Hepatocyte (in vitro differentiated cells): ENCODE data around the gene AFF2. TPM values are rescaled to one million over a fixed set of nuclear protein-coding genes. Genes with fewer than 3 reads are reported as not detected.

Source experiments
- DNase-seq: peaks from one replicate; pipeline ENCODE4 v3.0.0-alpha.2; 2016; ENCODE audit warnings: low spot score
- H2AFZ ChIP-seq: fragments of 200-600 bp; sonication (generic); 2 replicates; pipeline ENCODE4 v1.6.0; 2016; ENCODE audit warnings: antibody characterized with exemption, mild to moderate bottlenecking
- H3K27ac ChIP-seq: fragments of 200-600 bp; sonication (generic); 2 replicates; pipeline ENCODE4 v1.5.1; 2016; ENCODE audit warnings: mild to moderate bottlenecking
- H3K27me3 ChIP-seq: fragments of 200-600 bp; sonication (generic); 2 replicates; pipeline ENCODE4 v1.6.1; 2016
- H3K36me3 ChIP-seq: fragments of 200-600 bp; sonication (generic); replicated peaks from 2 replicates; pipeline ENCODE4 v1.5.1; 2016; ENCODE audit warnings: low read depth; ENCODE audit not compliant: insufficient read depth
- H3K4me1 ChIP-seq: fragments of 200-600 bp; sonication (generic); 2 replicates; pipeline ENCODE4 v1.5.1; 2016; ENCODE audit warnings: mild to moderate bottlenecking, moderate library complexity; ENCODE audit not compliant: insufficient read depth
- H3K4me2 ChIP-seq: fragments of 200-600 bp; sonication (generic); 2 replicates; pipeline ENCODE4 v1.6.0; 2016
- H3K4me3 ChIP-seq: fragments of 200-600 bp; sonication (generic); 2 replicates; pipeline ENCODE4 v1.5.1; 2016; ENCODE audit warnings: mild to moderate bottlenecking
- H3K79me2 ChIP-seq: fragments of 200-600 bp; sonication (generic); 2 replicates; pipeline ENCODE4 v1.6.0; 2017; ENCODE audit warnings: mild to moderate bottlenecking
- H3K9me2 ChIP-seq: fragments of 200-600 bp; sonication (generic); replicated peaks from 2 replicates; pipeline ENCODE4 v1.6.0; 2017; ENCODE audit warnings: mild to moderate bottlenecking; ENCODE audit not compliant: insufficient read depth
- H3K9me3 ChIP-seq: fragments of 200-600 bp; sonication (generic); 2 replicates; pipeline ENCODE4 v1.5.1; 2016; ENCODE audit warnings: low read depth, mild to moderate bottlenecking
- H4K20me1 ChIP-seq: fragments of 200-600 bp; sonication (generic); 2 replicates; pipeline ENCODE4 v1.6.0; 2016; ENCODE audit warnings: mild to moderate bottlenecking; ENCODE audit not compliant: insufficient read depth, poor library complexity, severe bottlenecking
- EZH2 ChIP-seq: fragments of 200-600 bp; sonication (generic); IDR thresholded peaks from 2 replicates; pipeline ENCODE4 v1.6.1; 2016; ENCODE audit warnings: antibody characterized with exemption, mild to moderate bottlenecking, borderline replicate concordance
- EZH2phosphoT487 ChIP-seq: fragments of 200-600 bp; sonication (generic); IDR thresholded peaks from one replicate; pipeline ENCODE4 v1.6.1; 2018; ENCODE audit warnings: antibody characterized with exemption, mild to moderate bottlenecking, low read depth, moderate library complexity; ENCODE audit not compliant: unreplicated experiment, severe bottlenecking
- WGBS: methylation state at CpG from one replicate; pipeline ENCODE4 v1.1.6; 2016; ENCODE audit warnings: low lambda C conversion rate; ENCODE audit errors: missing lambda C conversion rate; 5-methylcytosine and 5-hydroxymethylcytosine counted together
- polyA plus RNA-seq: library from polyadenylated mRNA; unstranded; fragments of >200 nt; fragmentation: Nextera tagmentation; extraction: Ambion mirVana; gene quantifications from 2 replicates; pipeline ENCODE4 v1.2.1, GENCODE V29; 2016
- total RNA-seq: library from RNA; depleted of rRNA; stranded (reverse); fragments of >200 nt; gene quantifications from 2 replicates; pipeline ENCODE4 v1.2.3, GENCODE V29; 2014
- TF ChIP-seq, protein P1 (sequence below): fragments of 200-600 bp; sonication (generic); IDR thresholded peaks from 2 replicates; pipeline ENCODE4 v1.5.1; 2016; ENCODE audit warnings: antibody characterized with exemption, mild to moderate bottlenecking; ENCODE audit not compliant: poor library complexity

Gene AFF2
- total and polyA plus RNA-seq, 2 experiments from 2014 or later, result 2.1 to 6.5 TPM

GRCh38 chrX:148784856-148785255, 284.4 kb downstream of the AFF2 start:
- no peak overlapping the region for H3K27ac ChIP-seq
- H3K4me2 ChIP-seq, result no peak overlapping the region
- no peaks in the 10 kb centered on the region for H3K9me2 ChIP-seq
- no peaks in the 10 kb centered on the region for H3K4me1 ChIP-seq
- H2AFZ ChIP-seq, result no peak overlapping the region
- no peaks in the 10 kb centered on the region for H3K79me2 ChIP-seq
- no peak overlapping the region for H3K4me3 ChIP-seq
- H4K20me1 ChIP-seq, result no peaks in the 10 kb centered on the region
- H3K9me3 ChIP-seq, result no peaks in the 10 kb centered on the region
- no peak for TF ChIP-seq EZH2
- TF ChIP-seq, protein P1, sequence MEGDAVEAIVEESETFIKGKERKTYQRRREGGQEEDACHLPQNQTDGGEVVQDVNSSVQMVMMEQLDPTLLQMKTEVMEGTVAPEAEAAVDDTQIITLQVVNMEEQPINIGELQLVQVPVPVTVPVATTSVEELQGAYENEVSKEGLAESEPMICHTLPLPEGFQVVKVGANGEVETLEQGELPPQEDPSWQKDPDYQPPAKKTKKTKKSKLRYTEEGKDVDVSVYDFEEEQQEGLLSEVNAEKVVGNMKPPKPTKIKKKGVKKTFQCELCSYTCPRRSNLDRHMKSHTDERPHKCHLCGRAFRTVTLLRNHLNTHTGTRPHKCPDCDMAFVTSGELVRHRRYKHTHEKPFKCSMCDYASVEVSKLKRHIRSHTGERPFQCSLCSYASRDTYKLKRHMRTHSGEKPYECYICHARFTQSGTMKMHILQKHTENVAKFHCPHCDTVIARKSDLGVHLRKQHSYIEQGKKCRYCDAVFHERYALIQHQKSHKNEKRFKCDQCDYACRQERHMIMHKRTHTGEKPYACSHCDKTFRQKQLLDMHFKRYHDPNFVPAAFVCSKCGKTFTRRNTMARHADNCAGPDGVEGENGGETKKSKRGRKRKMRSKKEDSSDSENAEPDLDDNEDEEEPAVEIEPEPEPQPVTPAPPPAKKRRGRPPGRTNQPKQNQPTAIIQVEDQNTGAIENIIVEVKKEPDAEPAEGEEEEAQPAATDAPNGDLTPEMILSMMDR, result no peak
- no peak for TF ChIP-seq EZH2phosphoT487
- DNase-seq, result no peak
- H3K27me3 ChIP-seq, result no peaks in the 10 kb centered on the region
- whole genome bisulfite sequencing, result 73% methylated on average over 9 of the region's 9 CpGs
- no peaks in the 10 kb centered on the region for H3K36me3 ChIP-seq

DNA sequence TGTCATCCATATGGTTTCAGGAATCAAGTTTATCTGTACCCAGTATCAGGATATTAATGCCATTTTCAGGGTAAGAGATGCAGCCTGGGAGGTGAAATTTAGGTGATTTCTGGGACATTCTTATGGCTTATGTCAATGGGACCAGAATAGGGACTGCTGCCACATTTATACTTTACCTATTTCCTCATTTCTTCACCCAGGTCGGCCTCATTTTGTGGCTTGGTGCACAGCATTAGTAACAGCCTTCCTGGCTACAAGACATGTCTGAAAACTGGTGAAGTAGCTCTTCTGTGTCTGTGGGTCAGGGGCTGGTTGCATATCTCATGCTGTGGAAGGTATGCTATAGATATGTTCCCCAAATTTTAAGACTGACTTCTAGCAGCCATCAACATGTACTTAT, 284.8 kb downstream of the AFF2 start:
- 73% methylated on average over 1 of the region's 1 CpG for whole genome bisulfite sequencing
- no peak for DNase-seq
- H3K27ac ChIP-seq, result no peak overlapping the region

DNA sequence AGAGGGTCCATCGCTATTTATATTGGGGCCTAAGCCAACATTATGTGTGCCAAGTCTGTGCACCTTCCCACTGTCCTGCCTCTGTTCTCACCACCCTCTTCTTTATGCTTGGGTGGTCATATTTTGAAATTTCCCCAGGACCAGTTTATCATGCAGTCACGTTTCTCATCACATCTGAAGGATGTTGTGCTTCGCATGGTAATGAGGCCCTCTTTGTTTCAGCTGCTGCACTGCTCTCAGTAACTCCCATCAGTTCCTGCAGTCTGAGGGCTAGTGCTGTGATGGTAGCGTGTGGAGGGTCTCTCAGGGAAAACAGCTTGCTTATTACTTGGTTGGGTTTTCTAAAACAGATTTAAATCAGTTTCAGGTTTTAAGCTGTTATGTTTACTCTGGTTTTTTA, 288.0 kb downstream of the AFF2 start:
- Histone ChIP-seq H3K79me2 (no peaks in the 10 kb centered on the region), H3K4me3 (no peak overlapping the region), H3K9me2 (no peaks in the 10 kb centered on the region), H3K27ac (no peak overlapping the region), H3K4me1 (no peaks in the 10 kb centered on the region), H2AFZ (no peak overlapping the region), H4K20me1 (no peaks in the 10 kb centered on the region), H3K36me3 (no peaks in the 10 kb centered on the region), H3K4me2 (no peak overlapping the region), H3K9me3 (no peaks in the 10 kb centered on the region), H3K27me3 (no peaks in the 10 kb centered on the region)
- 65% methylated on average over 4 of the region's 4 CpGs for WGBS
- TF ChIP-seq, protein P1, result no peak
- TF ChIP-seq EZH2, result no peak
- no peak for TF ChIP-seq EZH2phosphoT487
- no peak for DNase-seq

More for the DNA sequence above, 284.8 kb downstream of the AFF2 start:
- Histone ChIP-seq H3K4me2 (no peak overlapping the region), H3K27me3 (no peaks in the 10 kb centered on the region), H3K79me2 (no peaks in the 10 kb centered on the region), H3K9me2 (no peaks in the 10 kb centered on the region), H2AFZ (no peak overlapping the region), H3K4me3 (no peak overlapping the region), H3K4me1 (no peaks in the 10 kb centered on the region), H3K9me3 (no peaks in the 10 kb centered on the region), H4K20me1 (no peaks in the 10 kb centered on the region), H3K36me3 (no peaks in the 10 kb centered on the region)
- TF ChIP-seq EZH2, result no peak
- TF ChIP-seq, protein P1, result no peak
- TF ChIP-seq EZH2phosphoT487, result no peak

GRCh38 chrX:148794350-148794749, 293.9 kb downstream of the AFF2 start:
- no peaks in the 10 kb centered on the region for H3K27me3 ChIP-seq
- no peaks in the 10 kb centered on the region for H3K9me2 ChIP-seq
- no peaks in the 10 kb centered on the region for H3K9me3 ChIP-seq
- H3K4me2 ChIP-seq, result no peak overlapping the region
- H3K79me2 ChIP-seq, result no peaks in the 10 kb centered on the region
- no peaks in the 10 kb centered on the region for H3K4me1 ChIP-seq
- no peak for TF ChIP-seq EZH2phosphoT487
- TF ChIP-seq, protein P1, result no peak
- no peak for TF ChIP-seq EZH2
- no peak overlapping the region for H3K27ac ChIP-seq
- H4K20me1 ChIP-seq, result no peaks in the 10 kb centered on the region
- no peak for DNase-seq
- no peaks in the 10 kb centered on the region for H3K36me3 ChIP-seq
- H3K4me3 ChIP-seq, result no peak overlapping the region
- H2AFZ ChIP-seq, result no peak overlapping the region
